ENCODE data around the gene TP63.

- TF ChIP-seq CTCF (conservative IDR thresholded peaks at IDR 0.05; ENCODE audit: low read depth, low read length) (no peak), EZH2 (IDR thresholded peaks at IDR 0.05; ENCODE audit: borderline replicate concordance, low read depth, low read length, poor library complexity, severe bottlenecking) (no peak)
Observed at GRCh38 chr3:189779166-189779565, 148.0 kb downstream of the TP63 start.
